GM13976 (cell line): Measurements from ENCODE around the gene AZIN2.

Experiments
- DNase-seq: peaks from one replicate; pipeline ENCODE4 v3.0.0; 2012; ENCODE audit warnings: low spot score
- in situ Hi-C: fragments of 300-500 bp; cut with MboI; formaldehyde crosslinking; loops from one replicate; pipeline ENCODE4 v1.12.0; 2022; ENCODE audit warnings: low sequenced_read_pairs, mixed read lengths, inconsistent platforms; ENCODE audit not compliant: unreplicated experiment
- TF ChIP-seq, protein P1 (sequence below): IDR thresholded peaks from 2 replicates; pipeline ENCODE4 v1.5.1; 2012; ENCODE audit warnings: borderline replicate concordance, mild to moderate bottlenecking; ENCODE audit not compliant: insufficient read depth; ENCODE audit errors: extremely low read depth, missing control alignments, control extremely low read depth

Gene AZIN2

DNA sequence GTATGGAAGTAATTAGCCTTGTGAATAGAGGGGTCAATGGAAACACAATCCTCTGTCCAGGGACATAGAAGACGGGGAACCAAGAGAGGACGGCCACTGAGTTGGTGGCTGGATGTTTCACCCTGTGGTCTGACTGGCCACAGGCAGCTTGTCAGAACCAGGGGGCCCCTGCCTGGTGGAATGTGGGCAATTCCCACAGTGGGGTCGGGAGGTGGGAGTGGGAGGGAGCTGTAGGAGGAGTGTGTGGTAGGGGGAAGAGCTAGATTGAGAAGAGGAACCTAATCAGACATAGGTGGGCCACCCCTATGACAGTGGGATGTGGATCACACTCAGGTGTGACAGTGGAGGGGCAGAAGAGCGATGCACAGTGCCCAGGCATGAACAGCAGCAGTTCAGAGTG lies 69.6 kb downstream of the AZIN2 start:
- DNase-seq, result no peak
- in situ Hi-C loops, result no loop called here
- TF ChIP-seq, protein P1, sequence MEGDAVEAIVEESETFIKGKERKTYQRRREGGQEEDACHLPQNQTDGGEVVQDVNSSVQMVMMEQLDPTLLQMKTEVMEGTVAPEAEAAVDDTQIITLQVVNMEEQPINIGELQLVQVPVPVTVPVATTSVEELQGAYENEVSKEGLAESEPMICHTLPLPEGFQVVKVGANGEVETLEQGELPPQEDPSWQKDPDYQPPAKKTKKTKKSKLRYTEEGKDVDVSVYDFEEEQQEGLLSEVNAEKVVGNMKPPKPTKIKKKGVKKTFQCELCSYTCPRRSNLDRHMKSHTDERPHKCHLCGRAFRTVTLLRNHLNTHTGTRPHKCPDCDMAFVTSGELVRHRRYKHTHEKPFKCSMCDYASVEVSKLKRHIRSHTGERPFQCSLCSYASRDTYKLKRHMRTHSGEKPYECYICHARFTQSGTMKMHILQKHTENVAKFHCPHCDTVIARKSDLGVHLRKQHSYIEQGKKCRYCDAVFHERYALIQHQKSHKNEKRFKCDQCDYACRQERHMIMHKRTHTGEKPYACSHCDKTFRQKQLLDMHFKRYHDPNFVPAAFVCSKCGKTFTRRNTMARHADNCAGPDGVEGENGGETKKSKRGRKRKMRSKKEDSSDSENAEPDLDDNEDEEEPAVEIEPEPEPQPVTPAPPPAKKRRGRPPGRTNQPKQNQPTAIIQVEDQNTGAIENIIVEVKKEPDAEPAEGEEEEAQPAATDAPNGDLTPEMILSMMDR, result no peak

DNA sequence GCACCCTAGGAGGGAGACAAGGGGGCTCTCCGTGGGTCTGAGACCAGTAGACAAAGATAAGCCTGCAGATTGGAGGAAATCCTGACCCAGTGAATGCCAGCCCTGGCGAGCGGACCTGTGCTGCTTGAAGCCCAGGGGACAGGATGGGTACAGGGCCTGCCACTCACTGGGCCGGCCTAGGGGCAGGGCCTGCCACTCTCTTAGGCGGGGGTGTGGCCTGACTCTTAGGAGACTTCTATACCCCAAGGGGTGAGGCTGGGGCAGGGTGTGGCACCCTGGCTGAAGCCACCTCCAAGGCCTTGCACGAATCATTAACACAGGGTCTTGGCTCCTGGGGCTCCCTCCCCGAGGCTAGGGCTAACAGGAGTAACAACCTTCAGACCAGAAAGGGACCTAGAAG lies 70.2 kb downstream of the AZIN2 start:
- no peak for DNase-seq
- in situ Hi-C loops, result no loop called here

DNA sequence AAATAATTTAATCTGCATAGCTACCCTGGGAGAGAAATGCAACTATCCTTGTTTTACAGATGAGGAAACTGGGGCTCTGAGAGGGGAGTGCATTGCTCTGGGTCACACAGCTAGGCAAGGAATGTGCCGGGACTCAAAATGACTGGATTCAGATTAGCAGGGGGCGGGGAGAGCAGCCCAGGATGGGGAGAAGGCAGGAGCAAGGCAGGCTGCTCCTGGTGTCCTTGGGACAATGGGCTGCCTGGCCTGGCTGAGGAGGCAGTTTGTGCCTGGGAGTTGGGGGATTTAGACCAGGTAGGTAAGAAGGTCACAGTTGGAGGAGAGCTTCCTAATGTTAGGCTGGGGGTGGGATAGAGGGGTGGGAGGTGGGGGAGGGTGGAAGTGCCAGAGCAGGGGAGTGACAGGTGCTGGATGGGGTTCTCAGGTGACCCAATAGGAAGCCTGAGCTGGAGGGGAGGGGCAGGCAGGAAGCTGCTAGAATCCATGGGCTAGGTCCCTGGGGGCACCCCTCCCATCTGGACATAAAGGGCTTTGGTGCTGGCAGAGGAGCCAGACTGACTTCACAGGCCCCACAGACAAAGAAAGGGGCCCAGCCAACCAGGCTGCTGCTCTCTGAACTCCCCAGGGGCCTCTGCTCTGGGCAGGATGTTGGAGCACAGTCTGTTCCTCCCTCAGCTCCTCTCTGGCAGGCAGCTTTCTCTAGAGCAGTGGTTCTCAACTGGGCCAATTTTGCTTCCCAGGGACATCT lies 71.9 kb downstream of the AZIN2 start:
- in situ Hi-C loops, result no loop called here
- DNase-seq, result peak; percentile 55
- TF ChIP-seq, protein P1, result no peak

More for the DNA sequence above, 70.2 kb downstream of the AZIN2 start:
- TF ChIP-seq, protein P1, result no peak

DNA sequence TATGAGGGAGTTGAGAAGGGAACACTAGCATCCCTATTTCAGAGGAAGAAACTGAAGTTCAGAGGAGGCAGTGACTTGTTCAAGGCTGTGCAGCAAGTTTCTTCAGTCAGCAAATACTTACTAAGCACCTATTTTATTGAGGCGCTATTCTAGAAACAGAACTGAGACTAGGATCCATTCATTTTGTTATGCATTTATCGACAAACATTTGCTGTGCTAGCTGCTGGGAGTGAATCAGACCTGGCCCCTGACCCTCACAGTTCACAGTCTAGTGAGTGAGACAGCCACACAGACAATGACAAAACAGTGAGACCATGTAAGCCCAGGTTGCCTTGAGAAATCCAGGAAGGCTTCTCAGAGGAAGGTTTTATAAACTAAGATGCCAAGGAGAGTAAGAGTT lies 72.7 kb downstream of the AZIN2 start:
- no peak for DNase-seq
- in situ Hi-C loops, result no loop called here
- TF ChIP-seq, protein P1, result no peak

DNA sequence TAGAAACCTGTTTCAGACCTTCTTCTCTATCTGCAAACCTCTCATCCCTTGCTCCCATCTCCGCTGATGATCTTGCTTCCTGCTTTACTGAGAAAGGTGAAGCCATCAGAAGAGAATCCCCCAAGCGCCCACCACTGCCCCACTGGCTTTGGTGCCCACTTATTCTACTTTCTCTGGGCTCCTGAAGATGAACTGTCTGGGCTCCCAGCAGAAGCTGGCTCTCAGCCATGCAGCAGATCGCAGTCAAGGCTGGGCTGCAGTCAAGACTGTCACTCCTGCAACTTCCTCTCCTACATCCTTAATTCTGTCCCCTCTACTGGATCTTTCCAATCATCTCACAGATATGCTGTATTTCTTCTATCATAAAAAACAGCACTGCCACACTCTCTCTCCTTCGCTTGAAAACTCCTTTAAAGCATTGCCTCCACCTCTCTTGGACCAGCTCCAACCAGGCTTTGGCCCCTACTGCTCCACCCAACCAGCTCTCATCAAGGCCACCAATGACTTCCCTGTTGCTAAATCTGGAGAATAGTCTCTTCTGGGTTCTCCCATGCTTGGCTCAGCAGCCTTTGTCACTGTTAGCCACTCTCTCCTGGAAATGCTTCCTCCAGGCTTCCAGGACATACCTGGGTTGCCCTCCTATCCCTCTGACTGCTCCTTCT lies 75.1 kb downstream of the AZIN2 start:
- in situ Hi-C loops, result no loop called here
- TF ChIP-seq, protein P1, result no peak
- DNase-seq, result no peak

DNA sequence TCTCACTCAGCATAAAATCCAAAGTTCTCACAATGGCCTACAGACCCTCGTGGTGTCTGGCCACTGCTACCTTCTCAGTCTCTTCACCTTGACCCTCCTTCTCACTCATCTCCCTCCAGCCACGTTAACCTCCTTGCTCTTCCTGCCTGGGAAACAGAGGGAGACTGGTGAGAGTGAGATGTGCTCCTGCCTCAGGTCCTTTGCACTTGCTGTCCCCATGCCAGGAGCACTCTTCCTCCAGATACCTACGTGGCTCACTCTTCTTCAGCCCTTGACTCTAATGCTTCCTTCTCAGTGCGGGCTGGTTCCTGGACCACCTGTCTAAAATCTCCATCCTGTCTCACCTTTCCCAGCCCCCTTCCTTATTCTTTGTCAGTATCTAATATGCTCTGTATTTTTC lies 76.2 kb downstream of the AZIN2 start:
- in situ Hi-C loops, result no loop called here
- TF ChIP-seq, protein P1, result no peak
- no peak for DNase-seq
